GM18907 (cell line): ENCODE measurements around the gene IL9.
A peak's percentile ranks its signal among the peaks of the same experiment; 100 is the strongest.

Experiments
- ATAC-seq: cut with Tn5 transposase; IDR thresholded peaks from one replicate; pipeline ENCODE4 v1.9.1; 2021; ENCODE audit warnings: mild to moderate bottlenecking, moderate library complexity; ENCODE audit not compliant: unreplicated experiment

IL9 gene

DNA sequence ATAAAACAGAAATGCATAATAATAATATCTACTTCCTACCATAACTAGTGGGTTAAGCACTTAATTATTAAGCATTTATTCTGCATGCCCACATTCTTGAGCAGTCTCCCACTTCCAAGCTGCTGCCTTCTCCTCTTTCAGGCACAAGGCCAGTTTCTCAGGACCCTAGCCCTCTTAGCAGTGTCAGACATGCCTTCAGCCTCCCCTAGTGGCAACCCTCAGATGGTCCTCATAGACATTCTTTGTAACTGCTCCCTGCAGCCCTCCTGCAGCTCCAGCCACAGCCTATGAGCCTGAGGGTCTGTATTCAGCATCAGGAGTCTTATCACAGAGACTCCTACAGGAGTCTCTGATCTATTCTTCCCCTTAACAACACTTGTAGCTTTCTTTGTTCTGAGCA is 3.9 kb downstream of the IL9 start:
- ATAC-seq = no peak

DNA sequence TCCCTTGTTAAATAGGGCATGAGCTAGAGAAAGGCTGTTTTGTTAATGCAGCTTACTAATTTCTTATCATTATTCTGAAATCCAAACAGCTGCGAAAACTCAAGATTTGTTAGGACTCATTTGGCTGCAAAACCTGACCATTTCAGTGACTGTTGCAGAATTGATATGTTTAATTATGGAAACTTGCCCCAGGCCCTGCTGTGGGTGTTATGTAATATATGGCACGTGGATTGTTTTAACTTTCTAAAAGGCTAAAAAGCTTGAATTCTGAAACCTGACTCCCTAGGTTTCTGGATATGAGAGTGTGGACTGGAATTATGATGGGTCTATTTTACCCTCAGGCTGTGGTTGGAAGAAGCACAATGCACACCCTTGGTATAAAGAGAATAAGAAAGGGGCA is 4.4 kb downstream of the IL9 start:
- no peak for ATAC-seq

DNA sequence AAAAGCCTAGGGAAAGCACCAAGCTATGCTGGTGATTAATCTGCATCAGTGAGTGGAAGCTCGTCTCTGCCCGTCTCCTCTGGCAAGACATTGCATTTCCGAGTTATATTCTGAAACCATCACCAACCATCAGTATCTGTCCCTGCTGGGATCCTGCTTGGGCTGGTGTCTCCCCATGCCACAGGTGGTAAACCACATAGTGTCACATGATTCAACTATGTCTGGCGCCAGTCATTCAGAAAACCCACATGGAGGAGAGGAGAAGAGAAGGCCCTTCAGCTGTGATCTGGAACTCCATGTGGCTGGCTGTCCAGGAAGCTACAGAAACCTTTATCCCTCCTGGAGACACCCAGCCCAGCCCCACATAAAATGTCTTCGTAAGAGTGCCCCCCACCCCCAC is 4.8 kb downstream of the IL9 start:
- peak; percentile 89 for ATAC-seq

DNA sequence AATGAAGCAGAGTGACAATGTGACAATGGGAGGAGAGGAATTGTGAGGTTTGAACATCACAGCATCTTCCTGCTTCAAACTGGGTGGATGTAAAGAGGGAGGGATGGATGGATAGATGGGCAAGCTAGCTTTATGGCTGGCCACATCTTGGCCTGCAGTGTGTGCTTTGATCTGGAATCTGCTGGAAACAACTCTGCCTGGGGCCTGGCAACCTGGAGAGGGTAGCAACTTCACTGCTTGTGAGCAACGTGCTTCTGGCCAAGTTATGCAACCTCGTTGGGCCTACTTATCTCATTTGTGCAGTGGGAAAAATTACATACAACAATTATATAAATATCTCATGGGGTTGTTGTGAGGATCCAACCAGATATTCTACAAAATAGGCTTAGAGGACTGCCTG is 5.3 kb downstream of the IL9 start:
- ATAC-seq = no peak

DNA sequence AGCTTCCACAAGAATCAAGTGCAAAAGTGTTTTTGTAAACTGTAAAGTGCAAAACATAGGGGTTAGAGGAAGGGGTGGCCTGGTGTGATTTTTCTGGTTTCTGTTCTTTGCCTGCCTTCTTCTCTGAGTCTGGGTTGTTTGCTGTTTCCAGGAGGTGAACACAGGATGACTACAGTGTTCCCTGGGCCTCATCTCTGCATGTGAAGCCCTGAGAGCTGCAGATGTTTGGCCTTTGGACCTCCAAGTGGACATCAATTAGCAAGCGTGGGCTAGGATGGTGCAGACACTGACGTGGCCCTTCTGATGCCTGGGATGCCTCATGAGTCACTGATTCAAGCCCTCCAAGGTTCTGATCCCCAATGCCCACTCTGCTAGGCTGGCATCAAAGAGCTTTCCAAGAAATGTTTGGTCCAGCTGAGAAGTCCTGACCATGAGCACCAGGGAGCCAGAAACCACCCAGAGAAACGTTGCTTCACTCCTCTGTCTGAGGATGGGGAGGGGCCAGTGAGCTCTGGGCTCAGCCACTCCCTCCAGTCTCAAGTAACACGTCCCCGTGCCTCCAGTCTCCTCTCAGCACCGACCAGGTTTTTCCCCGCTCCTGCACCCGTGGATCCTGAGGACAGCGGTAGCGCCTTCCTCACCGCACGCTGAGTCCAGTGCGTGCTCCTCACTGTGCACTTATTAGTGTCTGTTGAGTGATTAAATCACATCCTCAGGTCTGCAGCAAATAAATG is 7.6 kb downstream of the IL9 start:
- no peak for ATAC-seq

DNA sequence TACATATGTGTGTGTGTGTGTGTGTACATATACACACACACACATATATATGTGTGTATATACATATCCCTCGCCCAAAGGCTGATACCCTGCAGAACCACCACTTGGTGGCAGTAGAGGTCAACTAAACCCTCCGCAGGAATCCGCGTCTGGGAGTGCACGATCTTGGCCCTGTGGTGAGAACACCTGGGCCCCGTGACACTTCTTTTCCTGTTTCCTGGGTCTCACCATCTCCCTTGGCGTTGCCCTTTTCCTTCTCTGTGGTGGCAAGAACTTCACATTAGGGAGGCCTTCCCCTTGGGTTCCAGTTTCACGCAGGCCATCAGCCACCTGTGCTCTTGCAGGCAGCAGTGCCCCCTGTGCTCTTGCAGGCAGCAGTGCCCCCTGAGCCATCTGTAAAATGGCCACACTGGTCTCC is 8.2 kb downstream of the IL9 start:
- ATAC-seq = peak; percentile 86

DNA sequence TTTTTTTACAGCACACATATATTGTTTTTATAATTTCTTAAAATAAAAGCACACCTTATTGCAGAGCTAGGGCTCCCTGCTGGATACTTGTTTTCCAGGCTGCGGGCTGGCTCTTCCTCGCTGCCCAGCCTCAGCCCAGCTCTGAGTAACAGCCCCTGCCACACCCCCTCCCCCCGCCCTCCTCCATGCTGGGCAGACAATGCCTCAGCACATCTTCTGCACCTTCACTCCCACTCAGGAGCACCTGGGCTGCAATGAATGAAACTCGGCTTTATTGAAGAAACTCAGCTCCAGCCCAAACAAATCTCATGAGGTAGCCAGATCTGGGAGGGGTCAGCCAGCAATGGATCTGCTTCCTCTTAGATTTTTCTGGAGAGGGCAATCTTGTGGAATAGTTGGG is 9.5 kb downstream of the IL9 start:
- ATAC-seq = no peak

DNA sequence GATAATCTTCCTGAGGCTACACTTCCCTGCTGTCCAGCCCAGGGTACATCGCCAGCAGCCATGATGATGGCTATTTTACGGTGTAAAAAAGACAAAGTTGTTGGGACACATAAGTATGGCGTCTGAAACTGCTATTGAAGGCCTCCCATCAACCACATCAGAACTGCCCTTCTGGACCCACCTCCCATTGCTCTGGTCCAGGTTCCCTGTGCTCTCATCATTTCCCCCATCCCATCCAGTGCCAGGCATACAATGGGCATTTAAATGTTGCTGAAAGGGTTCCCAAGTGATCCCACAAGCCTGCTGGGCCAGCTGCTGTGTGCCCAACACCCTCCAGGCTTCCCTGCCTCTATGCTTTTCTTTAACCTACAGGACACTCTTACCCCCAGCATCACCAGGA is 10.6 kb downstream of the IL9 start:
- ATAC-seq = no peak

DNA sequence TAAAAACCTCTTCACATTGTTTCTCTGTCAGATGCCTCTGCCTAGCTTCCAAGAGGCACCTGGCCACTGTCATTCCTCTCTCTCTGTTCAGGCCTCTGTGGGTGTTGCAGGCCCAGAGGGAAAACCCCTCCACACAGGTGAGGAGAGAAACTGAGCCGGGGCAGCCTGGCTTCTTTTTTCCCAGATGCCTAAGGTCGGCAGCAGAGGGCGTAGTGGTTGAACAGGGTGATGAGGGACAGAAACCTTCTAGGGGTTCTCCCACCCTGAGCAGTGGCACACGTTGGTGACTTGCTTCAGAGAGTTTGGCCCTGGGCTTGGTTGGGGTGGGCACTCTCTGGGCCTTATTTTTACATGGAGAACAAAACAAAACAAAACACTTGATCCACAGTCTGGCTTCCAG is 12.2 kb downstream of the IL9 start:
- ATAC-seq = no peak

DNA sequence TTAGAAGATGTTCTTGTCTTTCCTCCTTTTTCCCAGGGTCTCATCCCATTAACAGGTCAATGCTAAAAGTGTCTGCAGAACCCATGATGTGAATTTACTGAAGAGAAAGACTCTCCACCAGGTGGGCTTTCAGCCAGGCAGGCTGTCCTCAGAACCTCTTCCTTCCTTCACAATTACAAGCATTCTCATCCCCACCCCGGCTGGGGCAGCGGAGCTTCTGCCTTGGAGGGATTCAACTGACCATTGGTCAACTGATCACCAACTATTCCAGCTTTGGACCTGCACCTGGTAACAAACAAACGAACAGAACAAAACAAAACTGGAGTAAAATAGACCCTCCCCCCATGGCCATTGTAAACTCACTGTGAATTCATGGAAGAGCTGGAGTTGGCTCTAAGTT is 12.6 kb downstream of the IL9 start:
- no peak for ATAC-seq

DNA sequence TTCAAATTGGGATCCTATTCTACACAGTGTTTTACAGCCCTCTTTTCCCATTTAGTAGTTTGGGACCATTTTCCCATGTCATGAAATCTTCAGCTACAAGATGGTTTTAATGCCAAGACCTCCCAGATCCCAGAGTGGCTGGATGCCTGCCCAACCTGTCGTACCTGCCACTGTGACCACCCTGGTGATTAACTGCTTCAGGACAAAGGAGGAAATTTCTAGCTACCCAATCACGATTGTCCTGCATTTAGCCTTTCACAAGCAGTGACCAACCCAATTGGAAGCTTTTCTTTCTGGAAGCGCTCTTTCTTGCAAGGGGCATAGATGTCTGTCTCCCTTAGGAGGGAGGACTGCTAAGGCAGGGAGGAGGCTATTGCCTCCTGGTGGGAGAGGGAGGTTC is 13.8 kb downstream of the IL9 start:
- no peak for ATAC-seq

DNA sequence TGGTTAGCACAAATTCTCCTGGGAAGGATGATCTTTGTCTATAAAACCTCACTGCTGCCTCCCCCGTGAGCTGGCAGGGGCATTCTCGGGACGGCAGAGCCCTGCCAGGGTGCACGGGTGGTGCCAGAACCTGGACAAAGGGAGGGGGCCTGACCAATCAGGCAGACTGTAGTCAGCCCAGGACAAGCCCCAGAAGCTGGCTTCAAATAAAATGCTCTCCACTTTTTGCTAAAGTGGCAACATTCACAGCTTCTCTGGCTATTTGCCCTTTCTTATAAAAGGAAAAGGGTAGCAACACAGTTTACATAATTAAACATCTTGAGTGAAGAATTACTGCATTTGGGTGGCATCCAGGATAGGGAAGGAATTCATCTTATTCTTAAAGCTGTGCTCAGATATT is 14.4 kb downstream of the IL9 start:
- no peak for ATAC-seq

DNA sequence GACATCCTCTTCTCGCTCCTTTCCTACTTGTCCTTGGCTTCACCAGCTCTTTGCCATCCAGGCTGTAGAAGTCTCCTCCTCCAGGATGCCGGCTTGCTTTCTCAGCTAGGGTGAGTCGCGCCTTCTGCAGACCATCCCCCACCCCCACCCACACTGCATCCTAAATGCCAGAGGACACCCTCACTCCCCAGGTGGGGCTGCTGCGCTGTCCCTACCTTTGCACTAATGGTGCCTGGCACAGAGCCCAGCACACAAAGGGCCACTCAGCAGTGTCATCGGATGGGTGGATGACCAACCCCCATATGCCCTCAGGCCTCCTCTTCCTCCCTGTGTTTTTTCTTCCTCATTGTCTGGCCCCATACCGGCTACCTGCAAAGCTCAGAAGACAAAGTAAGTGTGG is 14.8 kb downstream of the IL9 start:
- ATAC-seq = no peak

DNA sequence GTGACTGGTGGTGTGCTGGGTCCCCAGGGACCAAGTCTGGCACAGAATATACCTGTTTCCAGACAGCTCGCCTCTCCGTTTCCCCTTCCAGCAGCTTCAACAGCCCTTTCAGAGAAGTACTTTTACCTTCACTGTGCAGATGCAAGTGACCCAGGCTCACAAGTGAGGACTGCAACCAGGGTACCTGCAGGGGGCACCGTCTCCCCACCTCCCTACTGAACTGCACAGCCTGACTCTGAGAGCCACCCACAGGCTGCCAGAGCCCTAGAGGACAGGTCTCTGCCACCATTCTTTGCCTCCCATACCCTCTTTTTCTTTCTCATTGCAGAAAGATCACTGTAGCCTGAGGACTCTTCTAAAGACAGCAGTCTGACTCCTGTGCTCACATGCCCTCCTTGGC is 15.4 kb downstream of the IL9 start:
- ATAC-seq = peak; percentile 42

DNA sequence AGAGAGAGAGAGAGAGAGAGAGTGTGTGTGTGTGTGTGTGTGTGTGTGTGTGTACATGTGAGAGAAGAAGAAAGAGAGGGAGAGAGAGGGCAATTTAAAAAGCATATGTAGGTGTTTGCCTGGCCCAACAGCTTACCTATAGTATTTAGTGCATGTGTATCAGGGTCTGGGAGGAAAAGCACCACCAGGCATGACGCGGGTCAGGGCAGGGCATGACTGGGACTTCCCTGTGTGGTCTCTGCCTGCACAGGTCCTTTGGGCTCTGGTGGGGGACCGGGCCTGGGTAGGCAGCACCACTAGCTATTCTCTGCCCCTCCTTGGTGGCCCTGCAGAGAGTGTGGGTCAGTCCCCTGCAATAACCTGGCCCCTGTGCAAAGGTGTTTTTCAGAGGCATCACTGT is 16.1 kb downstream of the IL9 start:
- no peak for ATAC-seq

DNA sequence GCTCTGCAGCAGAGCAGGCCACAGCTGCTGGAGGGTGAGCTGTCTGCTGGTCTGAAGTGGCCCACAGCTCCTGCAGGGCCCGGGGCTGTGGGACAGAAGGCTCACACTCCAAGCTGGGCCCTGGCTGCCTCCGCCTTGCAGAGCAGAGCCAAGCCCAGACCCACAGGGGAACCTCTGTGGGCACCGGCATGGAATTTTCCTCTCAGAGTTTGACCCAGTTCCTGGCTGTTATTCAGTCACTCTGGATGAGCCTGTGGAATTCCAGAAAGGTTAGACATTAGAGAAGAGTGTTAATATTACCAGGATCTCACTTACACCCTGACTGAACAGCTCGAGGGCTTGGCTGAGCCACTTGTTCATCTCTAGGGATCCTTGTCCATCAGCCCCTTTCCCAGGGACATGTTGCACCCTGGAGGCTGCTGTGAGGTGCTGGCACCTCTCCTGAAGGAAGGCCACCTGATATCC is 17.5 kb downstream of the IL9 start:
- no peak for ATAC-seq

DNA sequence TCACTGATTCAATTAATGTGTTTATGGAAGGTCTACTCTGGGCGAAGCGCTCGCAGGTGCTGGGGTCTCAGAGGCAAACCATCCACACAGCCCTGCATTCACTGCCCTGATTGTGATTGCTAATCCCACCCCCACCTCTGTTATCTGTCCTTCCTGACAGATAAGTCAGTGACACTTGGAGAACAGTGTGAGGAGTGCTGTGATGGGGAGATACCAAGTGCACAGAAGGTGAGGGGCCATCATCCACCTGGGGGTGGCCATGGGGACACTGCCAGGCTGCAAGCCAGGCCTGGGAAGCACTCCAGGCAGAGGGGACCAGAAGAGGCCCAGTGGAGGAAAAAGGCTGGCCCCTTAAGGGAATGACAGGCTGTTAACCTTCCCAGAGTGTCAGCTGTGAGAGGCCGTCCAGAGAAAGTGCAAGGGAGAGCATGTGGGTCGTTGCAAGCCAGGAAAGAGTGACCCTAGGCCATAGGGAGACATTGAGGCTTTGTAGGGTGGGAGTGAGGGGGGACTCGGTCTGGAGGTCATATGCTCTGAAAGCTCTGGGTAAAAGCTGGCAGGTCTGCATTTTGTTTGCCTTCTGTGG is 18.0 kb downstream of the IL9 start:
- no peak for ATAC-seq

DNA sequence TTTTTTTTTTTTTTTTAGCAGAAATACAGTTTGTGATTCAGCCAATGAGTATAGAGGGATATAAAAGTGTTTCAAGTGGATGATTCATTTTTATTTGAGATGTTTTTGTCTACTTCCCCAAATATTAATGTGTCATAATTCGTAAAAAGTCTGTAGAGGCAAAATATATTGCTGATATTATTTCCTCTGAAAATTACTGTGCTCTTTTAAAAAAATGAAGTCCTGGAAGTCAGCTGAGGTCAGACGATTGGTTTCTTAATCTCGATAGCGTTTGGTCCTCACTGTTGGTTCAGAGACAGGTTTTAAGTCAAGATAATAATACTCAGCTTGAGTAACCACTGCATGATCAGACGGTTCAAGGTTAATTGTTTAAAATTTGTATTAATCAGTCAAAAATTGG is 19.5 kb downstream of the IL9 start:
- ATAC-seq = no peak

DNA sequence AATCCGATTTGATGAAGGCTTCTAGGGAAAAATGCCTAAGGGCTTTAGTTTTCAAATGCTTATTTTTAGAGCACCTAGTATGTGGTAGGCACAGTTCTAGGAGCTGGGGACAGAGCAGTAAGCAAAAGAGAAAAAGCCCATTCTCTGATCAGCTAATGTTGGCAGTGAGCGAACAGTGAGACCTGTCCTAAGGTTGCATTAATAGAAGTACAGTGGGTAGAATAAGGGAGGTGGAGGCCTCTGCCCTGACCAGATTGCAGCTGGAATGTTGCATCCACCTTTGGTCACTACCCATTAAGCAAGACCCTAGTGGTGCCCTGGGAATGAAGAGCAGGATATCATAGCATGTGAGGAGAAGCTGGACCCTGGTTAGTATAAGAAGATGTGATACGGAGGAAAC is 20.1 kb downstream of the IL9 start:
- ATAC-seq = no peak

DNA sequence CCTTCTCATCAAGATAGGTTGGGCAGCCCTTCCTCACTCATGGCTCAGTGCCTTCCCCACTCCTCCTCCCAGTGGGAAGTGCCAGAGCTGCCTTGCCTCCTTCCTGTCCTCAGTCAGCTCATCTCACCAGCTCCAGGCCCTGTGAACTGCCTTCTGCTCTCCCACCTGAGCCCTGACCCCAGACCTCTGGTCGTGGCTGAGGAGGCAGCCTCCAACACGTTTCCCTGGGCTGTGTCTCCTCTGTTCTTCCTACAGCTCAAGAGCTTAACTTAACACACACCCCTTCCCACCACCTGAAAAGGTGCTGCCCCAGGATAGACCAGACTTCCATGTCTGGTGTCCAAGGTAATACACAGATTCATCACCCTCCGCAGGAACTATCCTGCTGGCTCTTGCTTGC is 21.2 kb downstream of the IL9 start:
- ATAC-seq = no peak

DNA sequence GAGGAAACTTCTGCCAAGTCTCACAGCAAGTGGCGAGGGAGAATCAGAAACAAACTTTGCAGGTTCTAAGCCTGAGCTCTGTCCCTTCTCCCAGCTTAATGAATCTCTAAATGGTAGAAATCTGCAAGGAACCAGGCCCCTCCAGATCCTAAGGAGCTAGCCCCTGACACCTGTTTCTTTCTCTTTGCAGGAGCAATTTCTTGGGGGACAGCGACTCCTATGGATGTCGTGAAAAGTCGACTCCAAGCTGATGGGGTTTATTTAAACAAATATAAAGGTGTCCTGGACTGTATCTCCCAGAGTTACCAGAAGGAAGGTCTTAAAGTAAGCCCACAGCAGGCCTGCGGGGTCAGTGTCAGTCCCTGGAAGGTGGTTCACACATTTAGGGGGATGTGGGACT is 21.8 kb downstream of the IL9 start:
- ATAC-seq = no peak

DNA sequence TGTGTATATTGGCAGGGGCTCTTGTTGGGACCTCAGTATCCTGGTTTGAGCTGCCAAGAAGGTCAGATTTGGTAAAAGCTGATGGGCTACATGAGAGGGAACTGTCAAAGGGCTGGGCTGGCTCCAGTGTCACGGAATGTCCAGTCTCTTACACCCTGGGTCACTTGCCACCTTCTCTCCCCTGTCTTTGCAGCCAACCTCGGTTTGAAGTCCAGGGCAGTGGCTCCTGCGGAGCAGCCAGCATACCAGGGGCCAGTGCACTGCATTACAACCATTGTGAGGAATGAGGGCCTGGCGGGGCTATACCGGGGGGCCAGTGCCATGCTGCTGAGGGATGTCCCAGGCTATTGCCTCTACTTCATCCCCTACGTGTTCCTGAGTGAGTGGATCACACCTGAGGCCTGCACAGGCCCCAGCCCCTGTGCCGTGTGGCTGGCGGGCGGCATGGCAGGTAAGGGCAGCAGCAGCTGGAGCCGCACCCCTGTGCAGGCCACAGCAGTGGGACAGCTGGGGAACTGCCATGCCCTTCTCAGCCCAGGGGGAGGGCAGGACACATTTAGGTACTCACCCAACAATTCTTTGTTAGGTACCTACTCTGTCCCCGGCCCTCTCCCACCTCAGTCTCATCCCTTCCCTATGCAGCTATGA is 24.2 kb downstream of the IL9 start:
- ATAC-seq = no peak
